Keratinocyte (primary cell): ENCODE data around the gene SOX30. TPM values are rescaled to one million over a fixed set of nuclear protein-coding genes. Genes with fewer than 3 reads are reported as not detected.

ENCODE experiments used
- DNase-seq: peaks from one replicate; pipeline ENCODE4 v3.0.0-alpha.2; 2011; ENCODE audit warnings: low read depth, missing footprints, low spot score
- FAIRE-seq: peaks from 2 replicates; lab custom pipeline; 2011; peaks lifted over from hg19 to GRCh38; lab: Jason Lieb, UNC
- H2AFZ ChIP-seq: 2 replicates; pipeline ENCODE4 v1.6.0; 2012; ENCODE audit warnings: low read length, control low read depth, inconsistent platforms; ENCODE audit not compliant: control insufficient read depth
- H3K27ac ChIP-seq: 2 replicates; pipeline ENCODE4 v1.5.1; 2011; ENCODE audit warnings: low read length; ENCODE audit not compliant: control insufficient read depth, insufficient read depth
- H3K27me3 ChIP-seq: 3 replicates; pipeline ENCODE4 v1.6.0; 2011; ENCODE audit warnings: low read length; ENCODE audit not compliant: control insufficient read depth, insufficient read depth; ENCODE audit errors: extremely low read depth
- H3K36me3 ChIP-seq, 2 experiments: 2 replicates in 1 of 2; 3 replicates in 1 of 2; pipeline ENCODE4 v1.5.1; 2011; ENCODE audit warnings: low read length in 2 of 2, mild to moderate bottlenecking in 1 of 2; ENCODE audit not compliant: control insufficient read depth in 2 of 2, insufficient read depth in 2 of 2; ENCODE audit errors: extremely low read depth in 1 of 2
- H3K4me1 ChIP-seq: 3 replicates; pipeline ENCODE4 v1.5.1; 2011; ENCODE audit warnings: low read length; ENCODE audit not compliant: control insufficient read depth, insufficient read depth; ENCODE audit errors: extremely low read depth
- H3K4me2 ChIP-seq: 3 replicates; pipeline ENCODE4 v1.6.0; 2011; ENCODE audit warnings: low read depth, low read length; ENCODE audit not compliant: control insufficient read depth, insufficient read depth; ENCODE audit errors: extremely low read depth
- H3K4me3 ChIP-seq, 3 experiments: fragments of 200-600 bp in 1 of 3; sonication (generic) in 1 of 3; 2 replicates in 2 of 3; 3 replicates in 1 of 3; pipeline ENCODE4 v1.5.1; 2011 to 2016; ENCODE audit warnings: low read length in 3 of 3, mild to moderate bottlenecking in 3 of 3, control low read depth in 2 of 3, inconsistent platforms in 1 of 3, low read depth in 1 of 3, mixed read lengths in 1 of 3, mixed run types in 1 of 3, moderate library complexity in 1 of 3; ENCODE audit not compliant: control insufficient read depth in 2 of 3, insufficient read depth in 2 of 3; ENCODE audit errors: extremely low read depth in 1 of 3
- H3K79me2 ChIP-seq: 2 replicates; pipeline ENCODE4 v1.6.0; 2012; ENCODE audit warnings: low read length; ENCODE audit not compliant: control insufficient read depth, insufficient read depth
- H3K9ac ChIP-seq: 3 replicates; pipeline ENCODE4 v1.6.0; 2011; ENCODE audit warnings: low read length; ENCODE audit not compliant: control insufficient read depth, insufficient read depth; ENCODE audit errors: extremely low read depth
- H3K9me1 ChIP-seq: 3 replicates; pipeline ENCODE4 v1.6.0; 2011; ENCODE audit warnings: low read length; ENCODE audit not compliant: control insufficient read depth, insufficient read depth; ENCODE audit errors: extremely low read depth
- H3K9me3 ChIP-seq: 2 replicates; pipeline ENCODE4 v1.5.1; 2012; ENCODE audit warnings: low read depth, low read length; ENCODE audit not compliant: control insufficient read depth
- H4K20me1 ChIP-seq: 3 replicates; pipeline ENCODE4 v1.6.0; 2011; ENCODE audit warnings: low read length; ENCODE audit not compliant: control insufficient read depth, insufficient read depth; ENCODE audit errors: extremely low read depth
- EZH2 ChIP-seq: IDR thresholded peaks from one replicate; pipeline ENCODE4 v1.6.1; 2012; ENCODE audit warnings: inconsistent platforms, mild to moderate bottlenecking, low read length, moderate library complexity
- dilution Hi-C: fragments of 300-500 bp; cut with MboI; formaldehyde crosslinking; loops from one replicate; pipeline ENCODE4 v1.7.0; 2020; ENCODE audit warnings: low sequenced_read_pairs; ENCODE audit not compliant: extremely low pct_ligation_motif_present
- polyA plus RNA-seq, 5 experiments: library from polyadenylated mRNA; depleted of rRNA in 3 of 5; stranded (reverse) in 3 of 5; stranded (forward) in 1 of 5; unstranded in 1 of 5; fragments of >200 nt; gene quantifications; 1 replicate in 1 of 5; 2 replicates in 3 of 5; 3 replicates in 1 of 5; pipeline versions ENCODE4 v1.2.1 to v1.2.3, GENCODE V29; 2011 to 2012; ENCODE audit warnings: missing spikeins in 2 of 5, low read depth in 1 of 5, low replicate concordance in 1 of 5
- TF ChIP-seq, protein P1 (sequence below), 3 experiments: IDR thresholded peaks in 1 of 3; conservative IDR thresholded peaks in 1 of 3; optimal IDR thresholded peaks in 1 of 3; 2 replicates in 2 of 3; 3 replicates in 1 of 3; pipeline versions ENCODE3 to v1.5.1; 2011; ENCODE audit warnings: low read length in 3 of 3, mild to moderate bottlenecking in 3 of 3, moderate library complexity in 2 of 3, control low read depth in 1 of 3, inconsistent platforms in 1 of 3; ENCODE audit not compliant: insufficient read depth in 2 of 3; ENCODE audit errors: extremely low read depth in 1 of 3

Gene SOX30
- polyA plus RNA-seq, 1 donor (not counting 4 experiments of a cell fraction or from before 2014, with no cell fraction given): 0.05 TPM

DNA sequence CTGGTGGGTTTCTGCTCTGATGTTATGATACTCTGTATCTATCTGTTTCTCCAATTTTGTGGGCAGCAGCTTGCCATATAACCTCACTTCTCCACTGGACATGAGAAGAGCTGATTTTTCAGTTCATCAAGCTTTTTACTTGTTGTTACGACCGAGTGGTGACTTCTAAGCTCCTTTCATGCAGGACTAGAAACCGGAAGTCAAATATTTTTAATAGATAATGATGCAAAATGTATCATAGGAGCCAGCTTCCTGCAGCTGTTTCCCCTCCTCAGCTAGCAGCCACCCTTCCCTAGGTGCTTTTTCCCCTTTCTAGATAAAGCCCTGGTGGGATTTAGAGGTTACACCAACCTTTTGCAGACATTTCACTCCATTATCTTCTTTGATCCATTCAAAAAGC lies 59.6 kb downstream of the SOX30 start:
- dilution Hi-C loops: no loop called here
- H3K4me1 ChIP-seq: no peaks in the 10 kb centered on the region

DNA sequence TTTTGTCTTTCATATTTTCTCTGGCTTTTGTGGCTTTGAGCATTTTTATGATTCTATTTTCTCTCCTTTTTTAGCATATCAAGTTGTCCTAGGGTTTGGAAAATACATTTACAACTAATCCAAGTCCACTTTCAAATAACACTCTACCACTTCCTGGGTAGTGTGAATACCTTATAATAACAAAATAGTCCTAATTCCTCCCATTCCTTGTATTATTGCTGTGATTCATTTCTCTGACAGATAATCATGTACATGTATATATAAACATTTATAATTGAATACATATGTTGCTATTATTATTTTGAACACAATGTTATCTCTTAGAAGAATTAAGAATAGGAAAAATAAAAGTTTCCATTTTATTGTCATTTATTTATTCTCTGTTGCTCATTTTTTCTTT lies 61.8 kb downstream of the SOX30 start:
- no peaks in the 10 kb centered on the region for H3K27me3 ChIP-seq
- H3K36me3 ChIP-seq: no peaks in the 10 kb centered on the region
- DNase-seq (no peak), FAIRE-seq (no peak)
- H4K20me1 ChIP-seq: no peaks in the 10 kb centered on the region
- H2AFZ ChIP-seq: no peak overlapping the region
- no peak overlapping the region for H3K27ac ChIP-seq
- H3K4me2 ChIP-seq: no peak overlapping the region
- no peaks in the 10 kb centered on the region for H3K79me2 ChIP-seq
- H3K9ac ChIP-seq: no peak overlapping the region
- no peaks in the 10 kb centered on the region for H3K4me1 ChIP-seq
- dilution Hi-C loops: no loop called here
- H3K9me3 ChIP-seq: no peaks in the 10 kb centered on the region
- no peak overlapping the region for H3K4me3 ChIP-seq
- H3K9me1 ChIP-seq: no peaks in the 10 kb centered on the region
- TF ChIP-seq, protein P1, sequence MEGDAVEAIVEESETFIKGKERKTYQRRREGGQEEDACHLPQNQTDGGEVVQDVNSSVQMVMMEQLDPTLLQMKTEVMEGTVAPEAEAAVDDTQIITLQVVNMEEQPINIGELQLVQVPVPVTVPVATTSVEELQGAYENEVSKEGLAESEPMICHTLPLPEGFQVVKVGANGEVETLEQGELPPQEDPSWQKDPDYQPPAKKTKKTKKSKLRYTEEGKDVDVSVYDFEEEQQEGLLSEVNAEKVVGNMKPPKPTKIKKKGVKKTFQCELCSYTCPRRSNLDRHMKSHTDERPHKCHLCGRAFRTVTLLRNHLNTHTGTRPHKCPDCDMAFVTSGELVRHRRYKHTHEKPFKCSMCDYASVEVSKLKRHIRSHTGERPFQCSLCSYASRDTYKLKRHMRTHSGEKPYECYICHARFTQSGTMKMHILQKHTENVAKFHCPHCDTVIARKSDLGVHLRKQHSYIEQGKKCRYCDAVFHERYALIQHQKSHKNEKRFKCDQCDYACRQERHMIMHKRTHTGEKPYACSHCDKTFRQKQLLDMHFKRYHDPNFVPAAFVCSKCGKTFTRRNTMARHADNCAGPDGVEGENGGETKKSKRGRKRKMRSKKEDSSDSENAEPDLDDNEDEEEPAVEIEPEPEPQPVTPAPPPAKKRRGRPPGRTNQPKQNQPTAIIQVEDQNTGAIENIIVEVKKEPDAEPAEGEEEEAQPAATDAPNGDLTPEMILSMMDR (optimal IDR thresholded peaks at IDR 0.05 in 1 of 3, IDR thresholded peaks at IDR 0.05 in 1 of 3, conservative IDR thresholded peaks at IDR 0.05 in 1 of 3; ENCODE audit: extremely low read depth in 1 of 3, insufficient read depth in 2 of 3, low read length in 3 of 3): no peak
- TF ChIP-seq EZH2: no peak

More for the DNA sequence above, 59.6 kb downstream of the SOX30 start:
- H3K79me2 ChIP-seq: no peaks in the 10 kb centered on the region
- H3K27me3 ChIP-seq: no peaks in the 10 kb centered on the region
- no peak for FAIRE-seq
- DNase-seq: no peak
- H2AFZ ChIP-seq: no peak overlapping the region
- no peaks in the 10 kb centered on the region for H3K9me3 ChIP-seq
- no peaks in the 10 kb centered on the region for H4K20me1 ChIP-seq
- H3K36me3 ChIP-seq: no peaks in the 10 kb centered on the region
- H3K4me3 ChIP-seq: no peak overlapping the region
- no peak overlapping the region for H3K4me2 ChIP-seq
- H3K9me1 ChIP-seq: no peaks in the 10 kb centered on the region
- H3K27ac ChIP-seq: no peak overlapping the region
- TF ChIP-seq EZH2: no peak
- TF ChIP-seq, protein P1 (optimal IDR thresholded peaks at IDR 0.05 in 1 of 3, IDR thresholded peaks at IDR 0.05 in 1 of 3, conservative IDR thresholded peaks at IDR 0.05 in 1 of 3; ENCODE audit: extremely low read depth in 1 of 3, insufficient read depth in 2 of 3, low read length in 3 of 3): no peak
- H3K9ac ChIP-seq: no peak overlapping the region
